Calu3 (cell line): Measurements from ENCODE around the gene HAUS8. TPM values are rescaled to one million over a fixed set of nuclear protein-coding genes. Genes with fewer than 3 reads are reported as not detected.

Experiments
- BruUV-seq: library from RNA; stranded (reverse); fragments of 400-500 nt; replicated peaks from 2 replicates; lab custom pipeline; 2021; lab: Mats Ljungman, UMichigan
- CTCF ChIA-PET: fragments of 300-600 bp; sonication (Branson Sonifier 250); formaldehyde crosslinking; loops from one replicate; lab custom pipeline; 2022; ENCODE audit warnings: antibody characterized with exemption; lab: Charles Lee
- DNase-seq: peaks from one replicate; pipeline ENCODE4 v3.0.0; 2022
- H3K27ac Mint-ChIP-seq: one replicate; pipeline ENCODE4 v1.8.0; 2022; ENCODE audit warnings: mixed read lengths; ENCODE audit not compliant: unreplicated experiment
- H3K27me3 Mint-ChIP-seq: one replicate; pipeline ENCODE4 v1.8.0; 2022; ENCODE audit warnings: mixed read lengths; ENCODE audit not compliant: unreplicated experiment
- H3K36me3 Mint-ChIP-seq: one replicate; pipeline ENCODE4 v1.8.0; 2022; ENCODE audit warnings: mild to moderate bottlenecking, moderate library complexity, mixed read lengths; ENCODE audit not compliant: insufficient read depth, unreplicated experiment
- H3K4me1 Mint-ChIP-seq: one replicate; pipeline ENCODE4 v1.8.0; 2022; ENCODE audit warnings: mild to moderate bottlenecking, low read depth, mixed read lengths; ENCODE audit not compliant: unreplicated experiment
- H3K4me3 Mint-ChIP-seq: one replicate; pipeline ENCODE4 v1.8.0; 2022; ENCODE audit warnings: mild to moderate bottlenecking, low read depth, moderate library complexity, mixed read lengths; ENCODE audit not compliant: unreplicated experiment
- H3K9me3 Mint-ChIP-seq: one replicate; pipeline ENCODE4 v1.8.0; 2022; ENCODE audit warnings: low read depth, mixed read lengths; ENCODE audit not compliant: unreplicated experiment
- CTCF ChIP-seq: fragments of 200-600 bp; IDR thresholded peaks from one replicate; pipeline ENCODE4 v1.8.0; 2022; ENCODE audit warnings: antibody characterized with exemption; ENCODE audit not compliant: unreplicated experiment
- intact Hi-C: fragments of 100-400 bp; cut with micrococcal nuclease; formaldehyde crosslinking; loops from one replicate; pipeline ENCODE4 v1.10.0; 2022; ENCODE audit not compliant: unreplicated experiment
- total RNA-seq: library from RNA; stranded (reverse); gene quantifications from 2 replicates; pipeline ENCODE4 v1.2.3, GENCODE V29; 2022

The HAUS8 gene
- total RNA-seq, 1 experiment from 2014 or later, result 20.5 TPM

GRCh38 chr19:17011485-17011884 is 63.8 kb downstream of the HAUS8 start:
- no peak overlapping the region for H3K27ac Mint-ChIP-seq
- CTCF ChIA-PET, result no interaction called here
- peaks cover 14% of the 10 kb centered on the region for H3K27me3 Mint-ChIP-seq

GRCh38 chr19:17006579-17006978 is 68.7 kb downstream of the HAUS8 start:
- no peak for DNase-seq
- intact Hi-C loops, result no loop called here
- Mint-ChIP-seq H3K4me1 (no peaks in the 10 kb centered on the region), H3K27ac (no peak overlapping the region), H3K36me3 (no peaks in the 10 kb centered on the region), H3K9me3 (no peaks in the 10 kb centered on the region), H3K4me3 (no peak overlapping the region), H3K27me3 (peaks cover 24% of the 10 kb centered on the region)
- CTCF ChIA-PET, result no interaction called here
- BruUV-seq, result no TSS peak
- no peak for TF ChIP-seq CTCF

More at GRCh38 chr19:17011485-17011884, 63.8 kb downstream of the HAUS8 start:
- TF ChIP-seq CTCF, result no peak
- Mint-ChIP-seq H3K4me3 (no peak overlapping the region), H3K4me1 (peaks cover 8% of the 10 kb centered on the region), H3K9me3 (peaks cover 3% of the 10 kb centered on the region), H3K36me3 (peaks cover 5% of the 10 kb centered on the region)
- BruUV-seq, result no TSS peak
- DNase-seq, result no peak
- intact Hi-C loops, result no loop called here

GRCh38 chr19:17005000-17005399 is 70.3 kb downstream of the HAUS8 start:
- intact Hi-C loops, result no loop called here
- CTCF ChIA-PET, result no interaction called here
- Mint-ChIP-seq H3K36me3 (no peaks in the 10 kb centered on the region), H3K27ac (no peak overlapping the region), H3K4me3 (no peak overlapping the region), H3K4me1 (no peaks in the 10 kb centered on the region), H3K27me3 (peaks cover 33% of the 10 kb centered on the region), H3K9me3 (no peaks in the 10 kb centered on the region)
- no TSS peak for BruUV-seq
- no peak for TF ChIP-seq CTCF
- DNase-seq, result no peak

DNA sequence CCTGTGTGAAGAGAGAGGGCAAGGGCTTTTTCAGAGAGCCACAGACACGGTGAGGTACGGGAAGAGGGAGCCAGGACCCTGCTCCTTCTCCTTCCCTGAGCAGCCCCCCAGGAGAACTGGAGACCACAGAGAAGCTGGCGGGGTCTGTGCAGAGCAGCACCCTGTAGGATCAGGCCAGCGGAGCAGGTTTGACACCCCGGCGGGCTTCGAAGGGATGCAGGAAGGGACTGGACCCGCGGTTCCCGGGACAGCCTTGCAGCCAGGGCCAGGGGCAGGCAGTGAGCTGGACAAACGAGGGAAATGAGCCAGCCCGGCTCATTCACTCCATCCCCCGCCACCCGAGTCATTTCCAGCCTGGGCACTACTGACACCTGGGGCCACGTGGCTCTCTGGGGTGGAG is 70.9 kb downstream of the HAUS8 start:
- CTCF ChIA-PET, result no interaction called here
- intact Hi-C loops, result no loop called here
- Mint-ChIP-seq H3K27ac (no peak overlapping the region), H3K4me3 (no peak overlapping the region), H3K27me3 (peaks cover 33% of the 10 kb centered on the region), H3K4me1 (no peaks in the 10 kb centered on the region), H3K36me3 (no peaks in the 10 kb centered on the region), H3K9me3 (no peaks in the 10 kb centered on the region)
- BruUV-seq, result no TSS peak
- no peak for TF ChIP-seq CTCF
- no peak for DNase-seq

DNA sequence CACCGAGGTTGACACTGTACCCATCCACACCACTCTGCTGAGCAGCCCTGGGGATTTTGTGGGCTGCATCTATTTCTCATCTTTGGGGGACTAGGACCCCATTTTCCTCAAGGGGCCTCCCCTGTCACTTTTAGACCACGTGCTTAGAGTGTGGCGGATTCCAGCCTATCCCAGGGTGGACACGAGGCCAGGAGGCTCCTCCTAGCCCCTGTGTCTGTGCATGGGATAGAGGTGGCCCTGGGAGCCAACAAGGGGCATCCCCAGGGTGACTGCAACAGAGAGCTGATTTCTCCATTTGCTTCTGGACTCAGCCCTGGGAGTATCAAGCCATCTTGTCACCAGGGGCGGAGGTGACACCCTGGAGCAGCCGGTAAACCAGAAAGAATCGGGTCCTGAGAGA is 72.8 kb downstream of the HAUS8 start:
- Mint-ChIP-seq H3K27me3 (peaks cover 28% of the 10 kb centered on the region), H3K4me1 (no peaks in the 10 kb centered on the region), H3K9me3 (no peaks in the 10 kb centered on the region), H3K36me3 (no peaks in the 10 kb centered on the region), H3K4me3 (no peak overlapping the region), H3K27ac (no peak overlapping the region)
- BruUV-seq, result no TSS peak
- no peak for TF ChIP-seq CTCF
- DNase-seq, result no peak
- CTCF ChIA-PET, result no interaction called here
- intact Hi-C loops, result no loop called here
